Endothelial cell of umbilical vein (primary cell): Measurements from ENCODE around the gene ENKD1. TPM values are rescaled to one million over a fixed set of nuclear protein-coding genes. Genes with fewer than 3 reads are reported as not detected.

Experiments
- BruUV-seq: library from RNA; stranded (reverse); fragments of 400-500 nt; replicated peaks from 2 replicates; lab custom pipeline; 2021; lab: Mats Ljungman, UMichigan
- CTCF ChIA-PET: fragments of 300-600, 350-600 bp; sonication (Branson Sonifier 250); formaldehyde crosslinking; loops from one replicate; lab custom pipeline; 2021; ENCODE audit warnings: antibody characterized with exemption, inconsistent platforms; lab: Charles Lee
- POLR2A ChIA-PET: fragments of 300-600, 350-600 bp; sonication (Branson Sonifier 250); formaldehyde crosslinking; loops from one replicate; lab custom pipeline; 2021; ENCODE audit warnings: antibody characterized with exemption, inconsistent platforms; lab: Charles Lee
- DNase-seq: peaks from one replicate; pipeline ENCODE4 v3.0.0-alpha.2; 2011; ENCODE audit warnings: low read depth, low spot score
- FAIRE-seq: peaks from 2 replicates; lab custom pipeline; 2011; peaks lifted over from hg19 to GRCh38; lab: Jason Lieb, UNC
- H2AFZ ChIP-seq: 2 replicates; pipeline ENCODE4 v1.6.0; 2012; ENCODE audit warnings: low read depth, low read length, control low read depth, inconsistent platforms
- H3K27ac ChIP-seq: 2 replicates; pipeline ENCODE4 v1.5.1; 2011; ENCODE audit warnings: low read depth, mild to moderate bottlenecking, control low read depth, low read length, moderate library complexity; ENCODE audit not compliant: insufficient read depth
- H3K27me3 ChIP-seq, 2 experiments: 2 replicates each; pipeline versions ENCODE4 v1.6.0 to v1.6.1; 2011; ENCODE audit warnings: low read length in 2 of 2, mixed read lengths in 1 of 2; ENCODE audit not compliant: control insufficient read depth in 2 of 2, insufficient read depth in 2 of 2
- H3K36me3 ChIP-seq, 2 experiments: 2 replicates in 1 of 2; 3 replicates in 1 of 2; pipeline ENCODE4 v1.5.1; 2011; ENCODE audit warnings: low read length in 2 of 2, mild to moderate bottlenecking in 1 of 2, moderate library complexity in 1 of 2; ENCODE audit not compliant: control insufficient read depth in 2 of 2, insufficient read depth in 2 of 2; ENCODE audit errors: extremely low read depth in 1 of 2
- H3K4me1 ChIP-seq: 3 replicates; pipeline ENCODE4 v1.5.1; 2011; ENCODE audit warnings: mild to moderate bottlenecking, low read length; ENCODE audit not compliant: control insufficient read depth, insufficient read depth; ENCODE audit errors: extremely low read depth
- H3K4me2 ChIP-seq: 2 replicates; pipeline ENCODE4 v1.6.1; 2011; ENCODE audit warnings: low read length, control low read depth, mixed read lengths; ENCODE audit not compliant: insufficient read depth
- H3K4me3 ChIP-seq, 3 experiments: fragments of 200-600 bp in 1 of 3; sonication (generic), shearing (Covaris generic) in 1 of 3; replicated peaks in 1 of 3; 2 replicates each; pipeline ENCODE4 v1.5.1; 2011 to 2016; ENCODE audit warnings: control low read depth in 3 of 3, low read length in 3 of 3, mild to moderate bottlenecking in 2 of 3, inconsistent platforms in 1 of 3, low read depth in 1 of 3, moderate library complexity in 1 of 3; ENCODE audit not compliant: insufficient read depth in 1 of 3
- H3K79me2 ChIP-seq: 2 replicates; pipeline ENCODE4 v1.6.0; 2012; ENCODE audit warnings: low read length, inconsistent platforms; ENCODE audit not compliant: control insufficient read depth, insufficient read depth
- H3K9ac ChIP-seq: replicated peaks from 2 replicates; pipeline ENCODE3; 2011; ENCODE audit warnings: low read length, control low read depth; ENCODE audit not compliant: insufficient read depth; ENCODE audit errors: extremely low read depth
- H3K9me1 ChIP-seq: replicated peaks from 3 replicates; pipeline ENCODE4 v1.6.0; 2011; ENCODE audit warnings: mild to moderate bottlenecking, low read length; ENCODE audit not compliant: control insufficient read depth, insufficient read depth; ENCODE audit errors: extremely low read depth
- H3K9me3 ChIP-seq: replicated peaks from 2 replicates; pipeline ENCODE4 v1.5.1; 2012; ENCODE audit warnings: low read length, inconsistent platforms; ENCODE audit not compliant: control insufficient read depth, insufficient read depth
- H4K20me1 ChIP-seq: replicated peaks from 2 replicates; pipeline ENCODE3; 2011; ENCODE audit warnings: mild to moderate bottlenecking, low read length; ENCODE audit not compliant: control insufficient read depth, insufficient read depth; ENCODE audit errors: extremely low read depth
- CTCF ChIP-seq, 2 donors: IDR thresholded peaks; 1 replicate in 1 of 2; 2 replicates in 1 of 2; pipeline ENCODE4 v1.5.1; 2011; ENCODE audit warnings: low read length in 2 of 2, mild to moderate bottlenecking in 2 of 2, moderate library complexity in 2 of 2, control low read depth in 1 of 2, inconsistent platforms in 1 of 2, low read depth in 1 of 2; ENCODE audit not compliant: insufficient read depth in 1 of 2; ENCODE audit errors: extremely low read depth in 1 of 2
- EZH2 ChIP-seq: IDR thresholded peaks from 2 replicates; pipeline ENCODE4 v1.6.1; 2012; ENCODE audit warnings: borderline replicate concordance, low read depth, mild to moderate bottlenecking, moderate library complexity, low read length, inconsistent platforms; ENCODE audit not compliant: severe bottlenecking
- GATA2 ChIP-seq: IDR thresholded peaks from 2 replicates; pipeline ENCODE4 v1.7.0; 2011; ENCODE audit warnings: low read depth, mild to moderate bottlenecking, moderate library complexity, mixed read lengths, low read length; ENCODE audit not compliant: insufficient read length, insufficient read depth
- JUN ChIP-seq: IDR thresholded peaks from 2 replicates; pipeline ENCODE4 v1.6.1; 2011; ENCODE audit warnings: borderline replicate concordance, low read depth; ENCODE audit not compliant: insufficient read length, insufficient read depth
- POLR2A ChIP-seq: IDR thresholded peaks from 2 replicates; pipeline ENCODE4 v1.6.1; 2012; ENCODE audit warnings: low read depth, mild to moderate bottlenecking, control low read depth, low read length
- POLR2AphosphoS5 ChIP-seq: IDR thresholded peaks from 2 replicates; pipeline ENCODE4 v1.6.1; 2012; ENCODE audit warnings: low read depth, mild to moderate bottlenecking, control low read depth, low read length, moderate library complexity; ENCODE audit not compliant: insufficient read depth
- dilution Hi-C: fragments of 300-500 bp; cut with MboI; formaldehyde crosslinking; loops from one replicate; pipeline ENCODE4 v1.15.0; 2019; ENCODE audit warnings: low sequenced_read_pairs; ENCODE audit not compliant: extremely low pct_ligation_motif_present
- intact Hi-C: fragments of 100-400 bp; cut with micrococcal nuclease; formaldehyde crosslinking; loops from one replicate; pipeline ENCODE4 v1.10.0; 2022
- polyA plus RNA-seq, 4 experiments: library from polyadenylated mRNA; depleted of rRNA in 3 of 4; stranded (reverse) in 3 of 4; unstranded in 1 of 4; fragments of >200 nt; gene quantifications; 2 replicates each; pipeline versions ENCODE4 v1.2.1 to v1.2.3, GENCODE V29; 2011 to 2012; ENCODE audit warnings: missing spikeins in 1 of 4
- total RNA-seq: library from RNA; stranded (reverse); gene quantifications from 2 replicates; pipeline ENCODE4 v1.2.3, GENCODE V29; 2021

ENKD1 gene
- total and polyA plus RNA-seq, 2 donors (not counting 3 experiments of a cell fraction or from before 2014, with no cell fraction given), result 16.7 to 17.3 TPM

GRCh38 chr16:67613808-67614207 is 52.7 kb downstream of the ENKD1 start:
- dilution Hi-C loops, result no loop called here
- intact Hi-C loops, result loop anchor here (5.0 kb wide), 1 partner anchor 52 kb away; the partner anchor contains the start of gene CTCF
- ChIA-PET POLR2A (no interaction called here), CTCF (interaction anchor here (1.1 to 1.2 kb wide), 3 partner anchors 20 to 93 kb away, joined by 3 read pairs; no protein-coding TSS in a partner anchor)
- Histone ChIP-seq H3K9me3 (no peaks in the 10 kb centered on the region), H4K20me1 (no peaks in the 10 kb centered on the region), H2AFZ (no peak overlapping the region), H3K36me3 (peaks cover 13 to 15% of the 10 kb centered on the region in 2 experiments), H3K27me3 (no peaks in the 10 kb centered on the region), H3K27ac (no peak overlapping the region), H3K4me3 (no peak overlapping the region), H3K9ac (no peak overlapping the region), H3K4me1 (no peaks in the 10 kb centered on the region), H3K9me1 (no peaks in the 10 kb centered on the region), H3K79me2 (peaks cover 5% of the 10 kb centered on the region), H3K4me2 (no peak overlapping the region)
- no TSS peak for BruUV-seq
- TF ChIP-seq POLR2AphosphoS5 (no peak), EZH2 (no peak), POLR2A (no peak), CTCF (IDR thresholded peaks at IDR 0.05; ENCODE audit: extremely low read depth in 1 of 2, insufficient read depth in 1 of 2, low read depth in 1 of 2, low read length in 2 of 2) (peak in 1 of 2 donors; percentile 4), JUN (no peak), GATA2 (no peak)
- DNase-seq (no peak), FAIRE-seq (no peak)

Other genes with a start within 250 kb of the ENKD1 start
- not detected in 2 replicates for gene HSD11B2, start 235.6 kb downstream of the ENKD1 start, total RNA-seq
- 0.10 and 0.16 TPM in 2 replicates for gene HSD11B2, start 235.6 kb downstream of the ENKD1 start, polyA plus RNA-seq
- gene ATP6V0D1, start 185.6 kb downstream of the ENKD1 start, total RNA-seq, result 77.1 and 82.8 TPM in 2 replicates
- gene ATP6V0D1, start 185.6 kb downstream of the ENKD1 start, polyA plus RNA-seq, result 232 and 254 TPM in 2 replicates
- not detected in 2 replicates for gene AGRP, start 183.2 kb downstream of the ENKD1 start, total RNA-seq
- gene AGRP, start 183.2 kb downstream of the ENKD1 start, polyA plus RNA-seq, result not detected in 2 replicates
- gene RIPOR1, start 137.9 kb downstream of the ENKD1 start, total RNA-seq, result 137 and 144 TPM in 2 replicates
- gene RIPOR1, start 137.9 kb downstream of the ENKD1 start, polyA plus RNA-seq, result 41.6 and 45.3 TPM in 2 replicates
- 40.0 and 40.7 TPM in 2 replicates for gene CTCF, start 104.2 kb downstream of the ENKD1 start, total RNA-seq
- gene CTCF, start 104.2 kb downstream of the ENKD1 start, polyA plus RNA-seq, result 16.9 and 20.7 TPM in 2 replicates
- gene CARMIL2, start 21.6 kb downstream of the ENKD1 start, total RNA-seq, result 2.2 and 2.7 TPM in 2 replicates
- gene CARMIL2, start 21.6 kb downstream of the ENKD1 start, polyA plus RNA-seq, result 0.65 and 0.95 TPM in 2 replicates
- gene ACD, start 6.5 kb downstream of the ENKD1 start, total RNA-seq, result 24.4 and 26.9 TPM in 2 replicates
- gene ACD, start 6.5 kb downstream of the ENKD1 start, polyA plus RNA-seq, result 36.0 and 45.1 TPM in 2 replicates
- 1.3 and 1.7 TPM in 2 replicates for gene PARD6A, start 5.8 kb downstream of the ENKD1 start, total RNA-seq
- 2.9 and 4.3 TPM in 2 replicates for gene PARD6A, start 5.8 kb downstream of the ENKD1 start, polyA plus RNA-seq
- gene C16orf86, start 64 bp upstream of the ENKD1 start, total RNA-seq, result 0.62 and 1.2 TPM in 2 replicates
- 0.80 and 0.98 TPM in 2 replicates for gene C16orf86, start 64 bp upstream of the ENKD1 start, polyA plus RNA-seq
- gene GFOD2, start 52.6 kb upstream of the ENKD1 start, total RNA-seq, result 43.7 and 47.5 TPM in 2 replicates
- 36.7 and 38.1 TPM in 2 replicates for gene GFOD2, start 52.6 kb upstream of the ENKD1 start, polyA plus RNA-seq
- gene RANBP10, start 139.8 kb upstream of the ENKD1 start, total RNA-seq, result 20.6 and 25.6 TPM in 2 replicates
- gene RANBP10, start 139.8 kb upstream of the ENKD1 start, polyA plus RNA-seq, result 28.3 and 28.8 TPM in 2 replicates
- 0.95 and 1.0 TPM in 2 replicates for gene TSNAXIP1, start 140.1 kb upstream of the ENKD1 start, total RNA-seq
- 1.0 and 1.2 TPM in 2 replicates for gene TSNAXIP1, start 140.1 kb upstream of the ENKD1 start, polyA plus RNA-seq
- gene THAP11, start 175.6 kb upstream of the ENKD1 start, total RNA-seq, result 22.6 and 24.0 TPM in 2 replicates
- gene THAP11, start 175.6 kb upstream of the ENKD1 start, polyA plus RNA-seq, result 25.9 and 27.5 TPM in 2 replicates
- 199 and 208 TPM in 2 replicates for gene NUTF2, start 180.2 kb upstream of the ENKD1 start, total RNA-seq
- gene NUTF2, start 180.2 kb upstream of the ENKD1 start, polyA plus RNA-seq, result 273 and 425 TPM in 2 replicates
- 57.5 and 60.3 TPM in 2 replicates for gene CENPT, start 180.9 kb upstream of the ENKD1 start, total RNA-seq
- gene CENPT, start 180.9 kb upstream of the ENKD1 start, polyA plus RNA-seq, result 61.3 and 70.3 TPM in 2 replicates
- 68.0 and 81.2 TPM in 2 replicates for gene EDC4, start 206.3 kb upstream of the ENKD1 start, total RNA-seq
- 57.5 and 71.6 TPM in 2 replicates for gene EDC4, start 206.3 kb upstream of the ENKD1 start, polyA plus RNA-seq
- not detected in 2 replicates for gene NRN1L, start 218.1 kb upstream of the ENKD1 start, total RNA-seq
- 0.37 and 1.0 TPM in 2 replicates for gene NRN1L, start 218.1 kb upstream of the ENKD1 start, polyA plus RNA-seq
- 25.9 and 27.0 TPM in 2 replicates for gene PSKH1, start 226.5 kb upstream of the ENKD1 start, total RNA-seq
- 42.6 and 48.8 TPM in 2 replicates for gene PSKH1, start 226.5 kb upstream of the ENKD1 start, polyA plus RNA-seq